SU-DHL-6 (cell line): ENCODE data around the gene SGTB.

Experiments
- EZH2phosphoT487 ChIP-seq: fragments of 200-600 bp; sonication (generic), shearing (Covaris generic); conservative IDR thresholded peaks from 2 replicates; pipeline ENCODE4 v1.6.1; 2018; ENCODE audit warnings: mild to moderate bottlenecking, antibody characterized with exemption, low read length, moderate library complexity, mixed read lengths
- TF ChIP-seq, protein P1 (sequence below): fragments of 200-600 bp; sonication (generic); IDR thresholded peaks from one replicate; pipeline ENCODE4 v1.5.1; 2017; ENCODE audit warnings: antibody characterized with exemption, mild to moderate bottlenecking, low read length, moderate library complexity; ENCODE audit not compliant: insufficient read depth, poor library complexity, severe bottlenecking

DNA sequence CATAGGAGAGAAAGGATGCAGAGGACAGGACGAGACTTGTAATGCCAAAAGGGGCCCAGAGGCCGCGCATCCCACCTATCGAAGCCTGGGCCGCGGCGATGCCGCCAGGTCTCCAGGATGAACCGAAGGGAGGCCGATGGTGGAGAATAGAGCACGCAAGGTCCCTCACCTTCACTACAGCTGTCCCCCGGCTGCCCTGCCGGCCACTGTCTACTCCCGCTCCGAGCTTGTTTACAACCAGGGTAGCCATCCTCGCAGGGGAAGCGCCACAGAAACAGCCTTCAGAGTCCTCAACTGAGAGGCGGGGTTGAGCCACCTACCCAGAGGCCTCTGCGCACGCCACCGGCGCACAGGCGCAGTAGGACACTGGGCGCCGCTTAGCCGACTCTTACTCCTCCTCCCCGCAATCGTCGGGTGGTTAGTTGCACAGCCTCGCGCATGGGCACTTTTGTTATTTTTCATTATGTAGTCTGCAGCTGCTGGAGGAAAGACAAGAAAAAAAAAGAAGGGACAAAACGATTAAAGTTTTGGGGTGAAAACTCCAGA, 97.8 kb downstream of the SGTB start, which contains the start of gene TRIM23:
- TF ChIP-seq, protein P1, sequence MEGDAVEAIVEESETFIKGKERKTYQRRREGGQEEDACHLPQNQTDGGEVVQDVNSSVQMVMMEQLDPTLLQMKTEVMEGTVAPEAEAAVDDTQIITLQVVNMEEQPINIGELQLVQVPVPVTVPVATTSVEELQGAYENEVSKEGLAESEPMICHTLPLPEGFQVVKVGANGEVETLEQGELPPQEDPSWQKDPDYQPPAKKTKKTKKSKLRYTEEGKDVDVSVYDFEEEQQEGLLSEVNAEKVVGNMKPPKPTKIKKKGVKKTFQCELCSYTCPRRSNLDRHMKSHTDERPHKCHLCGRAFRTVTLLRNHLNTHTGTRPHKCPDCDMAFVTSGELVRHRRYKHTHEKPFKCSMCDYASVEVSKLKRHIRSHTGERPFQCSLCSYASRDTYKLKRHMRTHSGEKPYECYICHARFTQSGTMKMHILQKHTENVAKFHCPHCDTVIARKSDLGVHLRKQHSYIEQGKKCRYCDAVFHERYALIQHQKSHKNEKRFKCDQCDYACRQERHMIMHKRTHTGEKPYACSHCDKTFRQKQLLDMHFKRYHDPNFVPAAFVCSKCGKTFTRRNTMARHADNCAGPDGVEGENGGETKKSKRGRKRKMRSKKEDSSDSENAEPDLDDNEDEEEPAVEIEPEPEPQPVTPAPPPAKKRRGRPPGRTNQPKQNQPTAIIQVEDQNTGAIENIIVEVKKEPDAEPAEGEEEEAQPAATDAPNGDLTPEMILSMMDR = no peak
- no peak for TF ChIP-seq EZH2phosphoT487
